ENCODE results near the gene CTNND2. TPM values are rescaled to one million over a fixed set of nuclear protein-coding genes. Genes with fewer than 3 reads are reported as not detected.

CTNND2 gene
- total and polyA plus RNA-seq, 9 of the 15 experiments (the other 6 are each of a cell fraction or from before 2014, with no cell fraction given): 0.03 to 0.35 TPM; not detected in 7

GRCh38 chr5:11737010-11737409 is 167.2 kb downstream of the CTNND2 start:
- WGBS (ENCODE audit: insufficient coverage, low coverage, missing lambda C conversion rate): 0% methylated on average over 3 of the region's 3 CpGs
- Histone ChIP-seq H3K9me1 (ENCODE audit: control insufficient read depth, insufficient read depth, low read length) (no peaks in the 10 kb centered on the region), H3K4me1 (replicated peaks in 1 of 2; ENCODE audit: control insufficient read depth in 2 of 2, insufficient read depth in 2 of 2, low read length in 2 of 2) (no peaks in the 10 kb centered on the region), H3K27ac (ENCODE audit: extremely low read depth, low read depth, low read length) (no peak overlapping the region), H3K4me3 (no peak overlapping the region), H4K20me1 (replicated peaks; ENCODE audit: control insufficient read depth, insufficient read depth, low read length) (no peaks in the 10 kb centered on the region), H3K36me3 (ENCODE audit: control insufficient read depth, insufficient read depth, low read length) (no peaks in the 10 kb centered on the region), H3K4me2 (ENCODE audit: insufficient read depth, low read length) (no peak overlapping the region), H3K27me3 (ENCODE audit: control insufficient read depth in 2 of 2, insufficient read depth in 2 of 2, low read length in 2 of 2) (no peaks in the 10 kb centered on the region), H3K9ac (ENCODE audit: insufficient read depth in 1 of 2, low read depth in 2 of 2, low read length in 2 of 2) (no peak overlapping the region), H2AFZ (ENCODE audit: low read depth, low read length) (no peak overlapping the region), H3K79me2 (ENCODE audit: control insufficient read depth, insufficient read depth, low read length) (no peaks in the 10 kb centered on the region), H3K9me3 (replicated peaks; ENCODE audit: control insufficient read depth, insufficient read depth, low read depth, low read length) (peaks cover 3% of the 10 kb centered on the region; the same call in 1 of the 2 replicates)
- POLR2A ChIA-PET: no interaction called here
- DNase-seq (ENCODE audit: extremely low read depth in 1 of 4, low spot score in 3 of 4) (no peak), FAIRE-seq (no peak), ATAC-seq (no peak)
- intact Hi-C loops (cut with micrococcal nuclease) (no loop called here), in situ Hi-C loops (cut with MboI) (no loop called here)
- BruUV-seq (replicated peaks): no TSS peak
- TF ChIP-seq ZNF696 (CRISPR knock-in tag; conservative IDR thresholded peaks at IDR 0.05) (no peak), NR2C1 (IDR thresholded peaks at IDR 0.05) (no peak), NR2C1 (tag; IDR thresholded peaks at IDR 0.05) (no peak), HDGF (IDR thresholded peaks at IDR 0.05) (no peak), ATF1 (CRISPR knock-in tag; IDR thresholded peaks at IDR 0.05) (no peak), ATF1 (tag; IDR thresholded peaks at IDR 0.05) (no peak), ZBTB40 (IDR thresholded peaks at IDR 0.05) (no peak), ZBTB40 (CRISPR knock-in tag; IDR thresholded peaks at IDR 0.05) (no peak), LARP7 (IDR thresholded peaks at IDR 0.05) (no peak), NRF1 (conservative IDR thresholded peaks at IDR 0.05 in 1 of 2, IDR thresholded peaks at IDR 0.05 in 1 of 2) (no peak), HDAC1 (IDR thresholded peaks at IDR 0.05) (no peak), CREB1 (IDR thresholded peaks at IDR 0.05) (no peak), CREB1 (CRISPR knock-in tag; IDR thresholded peaks at IDR 0.05) (no peak), DACH1 (IDR thresholded peaks at IDR 0.05; ENCODE audit: partially characterized antibody) (no peak), STAT5A (IDR thresholded peaks at IDR 0.05; ENCODE audit: borderline replicate concordance, low read length) (no peak), ZKSCAN8 (CRISPR knock-in tag; IDR thresholded peaks at IDR 0.05) (no peak)
- CTCF ChIA-PET (ENCODE audit: low intra/inter-chr PET ratio): no interaction called here

Data from K562 (cell line).